Natural killer cell (primary cell): ENCODE data around the gene TLK1. TPM values are rescaled to one million over a fixed set of nuclear protein-coding genes. Genes with fewer than 3 reads are reported as not detected.

ENCODE experiments used
- ATAC-seq, 3 donors: fragments of 150-1000 bp in 2 of 3; fragments of 200-7000 bp in 1 of 3; cut with Tn5 transposase; 1 replicate in 1 of 3; 2 replicates in 2 of 3; pipeline ENCODE4 v1.10.0; 2021; ENCODE audit warnings: mild to moderate bottlenecking in 2 of 3, moderate library complexity in 2 of 3
- DNase-seq, 2 donors: peaks; one replicate each; pipeline versions ENCODE4 v3.0.0 to v3.0.0-alpha.2; 2013 to 2021; ENCODE audit warnings: mixed read lengths in 1 of 2
- H3K27ac ChIP-seq: one replicate; pipeline ENCODE4 v1.5.1; 2013; ENCODE audit warnings: mild to moderate bottlenecking, low read length
- H3K27me3 ChIP-seq: one replicate; pipeline ENCODE4 v1.6.1; 2013; ENCODE audit warnings: low read length; ENCODE audit not compliant: control insufficient read depth, insufficient read depth
- H3K36me3 ChIP-seq: one replicate; pipeline ENCODE4 v1.6.1; 2013; ENCODE audit warnings: low read length; ENCODE audit not compliant: control insufficient read depth, insufficient read depth
- H3K4me1 ChIP-seq: one replicate; pipeline ENCODE4 v1.6.1; 2013; ENCODE audit warnings: low read length; ENCODE audit not compliant: control insufficient read depth, insufficient read depth
- H3K4me3 ChIP-seq: one replicate; pipeline ENCODE4 v1.5.1; 2013; ENCODE audit warnings: low read length
- H3K9me3 ChIP-seq: one replicate; pipeline ENCODE4 v1.6.1; 2013; ENCODE audit warnings: low read length; ENCODE audit not compliant: control insufficient read depth, insufficient read depth
- H3K27ac Mint-ChIP-seq, 2 donors: one replicate each; pipeline ENCODE4 v1.8.0; 2022; ENCODE audit warnings: mild to moderate bottlenecking in 2 of 2, mixed read lengths in 2 of 2, moderate library complexity in 1 of 2
- H3K27me3 Mint-ChIP-seq, 2 donors: one replicate each; pipeline ENCODE4 v1.8.0; 2022; ENCODE audit warnings: low read depth in 2 of 2, mixed read lengths in 2 of 2
- H3K36me3 Mint-ChIP-seq: one replicate; pipeline ENCODE4 v1.8.0; 2022; ENCODE audit warnings: mixed read lengths
- H3K4me1 Mint-ChIP-seq, 2 donors: one replicate each; pipeline ENCODE4 v1.8.0; 2022; ENCODE audit warnings: mixed read lengths in 2 of 2
- H3K4me3 Mint-ChIP-seq: one replicate; pipeline ENCODE4 v1.8.0; 2022; ENCODE audit warnings: mild to moderate bottlenecking, moderate library complexity, mixed read lengths
- H3K9me3 Mint-ChIP-seq, 2 donors: one replicate each; pipeline ENCODE4 v1.8.0; 2022; ENCODE audit warnings: mixed read lengths in 2 of 2
- WGBS: methylation state at CpG from one replicate; pipeline ENCODE4 v1.1.7; 2013; ENCODE audit warnings: missing lambda C conversion rate; ENCODE audit not compliant: insufficient coverage; 5-methylcytosine and 5-hydroxymethylcytosine counted together
- intact Hi-C: fragments of 100-400 bp; cut with micrococcal nuclease; formaldehyde crosslinking; loops from one replicate; pipeline ENCODE4 v1.14.2; 2022
- total RNA-seq, 4 donors: library from RNA; stranded (reverse); fragments of 120-200 nt in 1 of 4; gene quantifications; one replicate each; pipeline versions ENCODE4 v1.2.3 to v1.2.4, GENCODE V29; 2013 to 2022
- TF ChIP-seq, protein P1 (sequence below): fragments of 200-600 bp; IDR thresholded peaks from one replicate; pipeline ENCODE4 v1.8.0; 2022; ENCODE audit warnings: antibody characterized with exemption

Gene TLK1
- total RNA-seq, 3 donors from 2014 or later (not counting 1 experiment from before 2014, with no cell fraction given), result 90.9 to 101 (median 91.2) TPM

- Mint-ChIP-seq H3K36me3 (no peaks in the 10 kb centered on the region), H3K27ac (no peak overlapping the region), H3K4me1 (peaks cover 11 to 17% of the 10 kb centered on the region in 2 donors), H3K4me3 (no peak overlapping the region), H3K27me3 (no peaks in the 10 kb centered on the region), H3K9me3 (no peaks in the 10 kb centered on the region)
- H3K9me3 ChIP-seq, result no peaks in the 10 kb centered on the region
- no peak for DNase-seq
- intact Hi-C loops, result no loop called here
- no peak overlapping the region for H3K4me3 ChIP-seq
- 100% methylated on average over 1 of the region's 1 CpG for WGBS
- H3K27me3 ChIP-seq, result no peaks in the 10 kb centered on the region
- no peak overlapping the region for H3K27ac ChIP-seq
- TF ChIP-seq, protein P1, sequence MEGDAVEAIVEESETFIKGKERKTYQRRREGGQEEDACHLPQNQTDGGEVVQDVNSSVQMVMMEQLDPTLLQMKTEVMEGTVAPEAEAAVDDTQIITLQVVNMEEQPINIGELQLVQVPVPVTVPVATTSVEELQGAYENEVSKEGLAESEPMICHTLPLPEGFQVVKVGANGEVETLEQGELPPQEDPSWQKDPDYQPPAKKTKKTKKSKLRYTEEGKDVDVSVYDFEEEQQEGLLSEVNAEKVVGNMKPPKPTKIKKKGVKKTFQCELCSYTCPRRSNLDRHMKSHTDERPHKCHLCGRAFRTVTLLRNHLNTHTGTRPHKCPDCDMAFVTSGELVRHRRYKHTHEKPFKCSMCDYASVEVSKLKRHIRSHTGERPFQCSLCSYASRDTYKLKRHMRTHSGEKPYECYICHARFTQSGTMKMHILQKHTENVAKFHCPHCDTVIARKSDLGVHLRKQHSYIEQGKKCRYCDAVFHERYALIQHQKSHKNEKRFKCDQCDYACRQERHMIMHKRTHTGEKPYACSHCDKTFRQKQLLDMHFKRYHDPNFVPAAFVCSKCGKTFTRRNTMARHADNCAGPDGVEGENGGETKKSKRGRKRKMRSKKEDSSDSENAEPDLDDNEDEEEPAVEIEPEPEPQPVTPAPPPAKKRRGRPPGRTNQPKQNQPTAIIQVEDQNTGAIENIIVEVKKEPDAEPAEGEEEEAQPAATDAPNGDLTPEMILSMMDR, result no peak
- ATAC-seq, result no peak
- peaks cover 40% of the 10 kb centered on the region for H3K36me3 ChIP-seq
- H3K4me1 ChIP-seq, result no peaks in the 10 kb centered on the region
These were observed 104.4 kb downstream of the TLK1 start for GRCh38 chr2:171056307-171056706.

- peaks cover 20% of the 10 kb centered on the region for H3K36me3 Mint-ChIP-seq
- TF ChIP-seq, protein P1, result no peak
- no peaks in the 10 kb centered on the region for H3K27me3 ChIP-seq
- H3K4me3 Mint-ChIP-seq, result no peak overlapping the region
- H3K4me1 Mint-ChIP-seq, result no peaks in the 10 kb centered on the region
- 98% methylated on average over 5 of the region's 7 CpGs for WGBS
- H3K27me3 Mint-ChIP-seq, result no peaks in the 10 kb centered on the region
- peaks cover 67% of the 10 kb centered on the region for H3K36me3 ChIP-seq
- ATAC-seq (no peak), DNase-seq (no peak)
- H3K4me3 ChIP-seq, result no peak overlapping the region
- H3K27ac ChIP-seq, result no peak overlapping the region
- no peaks in the 10 kb centered on the region for H3K9me3 Mint-ChIP-seq
- no peaks in the 10 kb centered on the region for H3K9me3 ChIP-seq
- intact Hi-C loops, result no loop called here
- H3K27ac Mint-ChIP-seq, result no peak overlapping the region
- H3K4me1 ChIP-seq, result no peaks in the 10 kb centered on the region
These were observed 111.0 kb downstream of the TLK1 start for GRCh38 chr2:171049691-171050090.

DNA sequence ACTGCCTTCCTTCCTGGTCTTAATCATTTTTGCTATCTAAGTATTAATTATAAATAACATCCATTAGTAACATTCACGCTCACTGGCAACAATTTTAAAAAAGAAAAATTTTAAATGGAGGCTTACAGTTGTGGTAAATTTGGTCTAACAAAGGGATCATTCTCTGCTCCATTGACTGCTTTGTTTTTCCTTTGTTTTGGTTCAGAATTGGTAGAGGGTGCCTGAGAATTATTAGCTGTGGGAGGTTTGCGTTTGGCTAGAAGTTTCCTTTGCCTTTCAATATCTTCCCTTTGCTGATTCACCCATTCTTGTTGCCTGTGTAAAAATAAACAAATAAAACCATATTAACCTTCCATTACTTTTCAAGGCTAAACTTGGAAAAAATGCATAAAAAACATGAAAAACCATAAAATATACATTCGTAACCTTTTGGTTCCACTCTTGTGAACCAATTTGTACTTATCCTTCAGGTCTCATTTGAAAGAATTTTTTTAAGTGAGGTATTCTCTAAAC lies 114.6 kb downstream of the TLK1 start:
- H3K4me1 ChIP-seq, result no peaks in the 10 kb centered on the region
- ATAC-seq (no peak), DNase-seq (no peak)
- H3K27me3 Mint-ChIP-seq, result no peaks in the 10 kb centered on the region
- H3K4me1 Mint-ChIP-seq, result peaks cover 11 to 12% of the 10 kb centered on the region in 2 donors
- H3K27ac Mint-ChIP-seq, result no peak overlapping the region
- peaks cover 47% of the 10 kb centered on the region for H3K36me3 Mint-ChIP-seq
- H3K9me3 Mint-ChIP-seq, result no peaks in the 10 kb centered on the region
- no peak overlapping the region for H3K4me3 ChIP-seq
- H3K27me3 ChIP-seq, result no peaks in the 10 kb centered on the region
- H3K36me3 ChIP-seq, result peaks cover 67% of the 10 kb centered on the region
- no CpG with 5 or more reads among the region's 3 CpGs for WGBS
- H3K9me3 ChIP-seq, result no peaks in the 10 kb centered on the region
- intact Hi-C loops, result no loop called here
- no peak overlapping the region for H3K27ac ChIP-seq
- TF ChIP-seq, protein P1, result no peak
- H3K4me3 Mint-ChIP-seq, result no peak overlapping the region

DNA sequence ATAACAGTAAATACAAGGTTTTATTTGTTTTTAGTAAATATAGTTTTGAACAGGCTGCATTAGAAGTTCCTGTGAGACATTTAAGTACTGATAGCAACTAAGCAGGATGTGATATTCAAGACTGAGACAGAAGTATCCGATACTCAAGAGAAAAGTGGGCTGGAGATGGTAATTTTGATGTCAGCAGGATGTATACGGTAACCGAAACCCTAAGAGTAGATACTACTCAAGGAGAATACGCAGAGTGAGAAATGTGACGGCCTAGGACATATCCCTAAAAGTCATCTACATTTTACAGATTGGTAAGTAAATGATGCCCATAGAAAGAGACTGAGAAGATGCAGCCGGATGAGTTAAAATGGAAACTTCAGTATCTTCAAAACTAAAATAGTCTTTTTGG lies 116.3 kb downstream of the TLK1 start:
- no peak for ATAC-seq
- Mint-ChIP-seq H3K4me3 (no peak overlapping the region), H3K9me3 (no peaks in the 10 kb centered on the region), H3K4me1 (peaks cover 11 to 12% of the 10 kb centered on the region in 2 donors), H3K27ac (peak overlapping the region in 1 of 2 donors; percentile 35), H3K36me3 (peaks cover 49% of the 10 kb centered on the region), H3K27me3 (no peaks in the 10 kb centered on the region)
- peak in 1 of 2 donors; percentile 29 for DNase-seq
- Histone ChIP-seq H3K4me1 (no peaks in the 10 kb centered on the region), H3K4me3 (no peak overlapping the region), H3K27ac (no peak overlapping the region), H3K9me3 (no peaks in the 10 kb centered on the region), H3K36me3 (peaks cover 68% of the 10 kb centered on the region), H3K27me3 (no peaks in the 10 kb centered on the region)
- TF ChIP-seq, protein P1, result no peak
- intact Hi-C loops, result no loop called here
- 67% methylated on average over 3 of the region's 6 CpGs for WGBS
